GM06990 (cell line): ENCODE results near the gene MARCHF6.

ENCODE experiments used
- DNase-seq: peaks from one replicate; pipeline ENCODE4 v3.0.0-alpha.2; 2011; ENCODE audit not compliant: insufficient read length; ENCODE audit errors: extremely low read depth
- H3K27me3 ChIP-seq: replicated peaks from 2 replicates; pipeline ENCODE4 v1.6.0; 2011; ENCODE audit warnings: low read length; ENCODE audit not compliant: control insufficient read depth, insufficient read depth
- H3K36me3 ChIP-seq: 2 replicates; pipeline ENCODE4 v1.5.1; 2011; ENCODE audit warnings: low read length; ENCODE audit not compliant: control insufficient read depth, insufficient read depth
- H3K4me3 ChIP-seq: replicated peaks from 2 replicates; pipeline ENCODE4 v1.5.1; 2011; ENCODE audit warnings: low read depth, mild to moderate bottlenecking, control low read depth, low read length
- CTCF ChIP-seq: IDR thresholded peaks from 2 replicates; pipeline ENCODE4 v1.5.1; 2011; ENCODE audit warnings: low read length, control low read depth, mild to moderate bottlenecking, inconsistent platforms; ENCODE audit not compliant: insufficient read depth, poor library complexity, severe bottlenecking

MARCHF6 gene

GRCh38 chr5:10315201-10315600 lies 38.3 kb upstream of the MARCHF6 start:
- TF ChIP-seq CTCF: no peak
- no peaks in the 10 kb centered on the region for H3K36me3 ChIP-seq
- DNase-seq: no peak
- no peaks in the 10 kb centered on the region; the same call in 1 of the 2 replicates for H3K27me3 ChIP-seq
- H3K4me3 ChIP-seq: no peak overlapping the region

GRCh38 chr5:10315824-10316509 lies 37.5 kb upstream of the MARCHF6 start:
- no peak for TF ChIP-seq CTCF
- H3K4me3 ChIP-seq: no peak overlapping the region
- no peaks in the 10 kb centered on the region for H3K36me3 ChIP-seq
- H3K27me3 ChIP-seq: no peaks in the 10 kb centered on the region; the same call in 1 of the 2 replicates
- DNase-seq: no peak

GRCh38 chr5:10317825-10318682 lies 35.4 kb upstream of the MARCHF6 start:
- no peaks in the 10 kb centered on the region for H3K36me3 ChIP-seq
- H3K4me3 ChIP-seq: no peak overlapping the region
- TF ChIP-seq CTCF: no peak
- H3K27me3 ChIP-seq: no peaks in the 10 kb centered on the region
- DNase-seq: no peak

DNA sequence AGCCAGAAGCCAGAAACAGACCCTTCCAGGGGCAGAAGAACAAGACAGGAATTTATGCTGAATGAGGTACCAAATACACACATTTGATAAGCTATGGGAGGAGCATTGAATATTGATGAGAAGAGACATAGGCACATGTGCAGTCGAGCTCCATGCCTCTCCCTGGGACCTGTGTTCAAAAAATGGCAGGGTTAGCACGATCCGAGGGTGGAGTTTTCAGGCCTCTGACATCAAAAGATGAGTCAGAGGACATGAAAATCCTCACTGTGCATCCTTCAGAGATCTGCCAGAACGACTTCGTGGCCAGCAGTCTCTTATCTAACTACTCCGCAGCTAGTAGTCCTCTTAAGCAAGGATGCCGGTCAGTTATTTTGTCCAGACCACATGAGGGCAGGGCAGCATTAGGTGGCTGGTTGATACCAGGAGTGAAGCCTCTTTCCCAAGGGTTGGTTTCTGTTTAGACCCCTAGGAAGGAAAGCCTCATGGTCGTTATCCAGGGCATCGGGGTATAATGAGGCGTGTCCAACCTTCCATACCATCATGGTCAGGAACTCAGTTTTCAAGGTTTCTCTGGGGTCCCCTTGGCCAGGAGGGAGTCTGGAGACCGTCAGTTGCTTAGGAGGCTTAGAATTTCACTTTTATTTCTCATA lies 34.2 kb upstream of the MARCHF6 start:
- H3K36me3 ChIP-seq: no peaks in the 10 kb centered on the region
- no peak overlapping the region for H3K4me3 ChIP-seq
- TF ChIP-seq CTCF: no peak
- H3K27me3 ChIP-seq: no peaks in the 10 kb centered on the region
- no peak for DNase-seq

DNA sequence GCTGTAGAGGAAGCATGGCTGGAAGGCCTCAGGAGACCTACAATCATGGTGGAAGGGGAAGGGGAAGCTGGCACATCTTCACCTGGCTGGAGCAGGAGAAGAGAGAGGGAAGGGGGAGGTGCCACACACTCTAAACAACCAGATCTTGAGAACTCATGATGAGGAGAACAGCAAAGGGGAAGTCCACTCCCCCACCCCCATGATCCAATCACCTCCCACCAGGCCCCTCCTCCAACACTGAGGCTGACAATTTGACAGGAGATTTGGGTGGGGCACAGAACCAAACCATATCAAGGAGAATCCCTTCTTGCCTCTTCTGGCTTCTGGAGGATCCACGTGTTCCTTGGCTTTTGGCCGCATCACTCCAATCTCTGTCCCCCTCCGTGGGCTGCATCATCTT lies 32.7 kb upstream of the MARCHF6 start:
- TF ChIP-seq CTCF: no peak
- DNase-seq: no peak
- Histone ChIP-seq H3K36me3 (no peaks in the 10 kb centered on the region), H3K4me3 (no peak overlapping the region), H3K27me3 (no peaks in the 10 kb centered on the region)
